GM21529 (cell line): Measurements from ENCODE around the gene PBX1.

ENCODE experiments used
- ATAC-seq: cut with Tn5 transposase; IDR thresholded peaks from one replicate; pipeline ENCODE4 v1.9.1; 2021; ENCODE audit not compliant: unreplicated experiment

The PBX1 gene

DNA sequence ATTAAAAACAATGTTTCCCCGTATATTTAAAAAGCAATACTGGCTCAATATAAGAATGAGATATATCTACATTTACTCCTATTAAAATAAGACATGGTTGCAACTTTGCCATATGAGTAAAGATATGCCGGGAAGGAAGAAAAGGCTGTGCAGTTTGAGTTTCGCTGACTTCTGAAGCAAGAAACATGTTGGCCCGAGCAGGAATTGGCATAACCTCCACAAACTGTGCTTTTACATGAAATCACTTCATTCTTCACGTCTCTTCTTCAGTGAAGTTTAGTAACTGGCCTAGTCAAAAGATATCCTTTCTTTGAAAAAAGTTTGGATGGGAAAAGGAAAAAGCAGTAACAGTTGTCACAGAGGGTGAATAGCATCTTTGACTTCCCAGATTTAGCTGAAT, 342.0 kb downstream of the PBX1 start:
- no peak for ATAC-seq
